ENCODE results near the gene RAB11FIP4.

DNA sequence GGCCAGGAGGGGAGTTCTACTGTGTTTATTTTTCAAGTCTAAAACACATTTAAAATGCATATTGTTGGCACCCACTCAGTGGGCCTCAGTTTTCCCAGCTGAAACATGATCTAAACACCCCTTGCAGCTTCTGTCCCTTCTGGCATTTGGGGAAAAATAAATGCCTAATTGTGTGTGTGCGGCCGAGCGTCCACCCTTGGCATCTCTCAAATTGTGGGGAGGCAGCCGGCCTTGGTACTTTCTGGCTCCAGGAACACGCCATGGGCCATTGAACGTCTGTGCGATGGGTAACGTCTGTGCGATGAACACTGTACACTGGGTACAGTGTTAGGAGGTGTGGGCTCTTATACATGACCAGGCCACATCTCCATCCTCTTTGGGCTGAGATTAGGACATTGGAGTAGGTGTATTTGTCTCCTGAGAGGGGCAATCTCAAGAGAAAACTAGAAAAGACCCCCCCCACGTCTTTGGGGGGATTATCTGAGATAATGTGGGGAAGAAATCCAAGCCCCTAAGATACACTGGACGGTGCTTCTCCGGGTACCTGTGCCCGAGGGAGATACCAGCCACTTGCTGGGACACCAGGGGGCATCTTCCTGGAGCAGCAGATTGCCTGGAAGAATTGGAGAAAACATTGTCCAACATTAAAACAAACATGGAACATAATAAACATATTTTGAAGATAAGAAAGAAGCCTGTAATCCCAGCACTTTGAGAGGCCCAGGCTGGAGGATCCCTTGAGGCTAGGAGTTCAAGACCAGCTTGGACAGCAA is 54.9 kb downstream of the RAB11FIP4 start:
- TF ChIP-seq EZH2 (IDR thresholded peaks at IDR 0.05; ENCODE audit: insufficient read depth, poor library complexity, severe bottlenecking) (no peak), EZH2phosphoT487 (IDR thresholded peaks at IDR 0.05; ENCODE audit: insufficient read depth, low read depth) (no peak)
